NCI-H1436 (cell line): Measurements from ENCODE around the gene PLIN3.
"Not testable (repeated sequence)": the region's sequence is repeated elsewhere in the genome, so short reads cannot be mapped to it uniquely, and the experiment has no call there.

Experiments used
- DNase-seq: peaks from one replicate; lab custom pipeline; 2025; lab: John Stamatoyannopoulos, UW

PLIN3 gene

DNA sequence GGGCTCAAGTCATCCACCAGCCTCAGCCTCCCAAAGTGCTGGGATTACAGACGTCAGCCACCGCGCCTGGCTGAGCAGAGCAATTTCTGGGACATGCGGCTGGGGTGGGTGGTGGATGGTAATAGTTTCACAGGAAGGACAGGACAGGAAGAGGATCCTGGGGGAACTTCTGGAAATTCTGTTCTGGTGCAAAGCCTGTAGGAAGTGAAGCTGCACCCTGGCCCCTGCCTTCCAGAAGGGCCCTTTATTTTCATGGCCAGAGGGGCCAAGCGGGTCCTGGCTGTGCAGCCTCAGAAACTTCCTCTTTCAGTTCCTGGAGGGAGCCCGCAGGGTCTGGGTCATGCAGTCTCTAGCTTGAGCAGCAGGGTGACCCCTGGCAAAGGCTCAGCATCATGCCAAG, 60.3 kb downstream of the PLIN3 start:
- DNase-seq, result no peak

DNA sequence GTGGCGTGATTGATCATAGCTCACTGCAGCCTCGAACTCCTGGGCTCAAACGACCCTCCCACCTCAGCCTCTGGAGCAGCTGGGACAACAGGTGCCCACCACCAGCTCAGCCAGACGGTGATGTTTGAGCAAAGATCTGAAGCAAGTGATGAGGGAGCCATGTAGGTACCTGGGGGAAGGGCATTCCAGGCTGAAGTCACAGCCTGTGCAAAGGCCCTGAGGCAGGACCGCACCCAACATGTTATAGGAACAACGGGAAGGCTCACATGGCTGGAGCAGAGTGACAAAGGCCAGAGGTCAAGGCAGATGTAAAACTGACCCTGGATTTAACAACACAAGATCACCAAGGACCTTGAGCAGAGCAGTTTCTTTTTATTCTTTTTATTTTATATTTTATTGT, 61.1 kb downstream of the PLIN3 start:
- no peak for DNase-seq

DNA sequence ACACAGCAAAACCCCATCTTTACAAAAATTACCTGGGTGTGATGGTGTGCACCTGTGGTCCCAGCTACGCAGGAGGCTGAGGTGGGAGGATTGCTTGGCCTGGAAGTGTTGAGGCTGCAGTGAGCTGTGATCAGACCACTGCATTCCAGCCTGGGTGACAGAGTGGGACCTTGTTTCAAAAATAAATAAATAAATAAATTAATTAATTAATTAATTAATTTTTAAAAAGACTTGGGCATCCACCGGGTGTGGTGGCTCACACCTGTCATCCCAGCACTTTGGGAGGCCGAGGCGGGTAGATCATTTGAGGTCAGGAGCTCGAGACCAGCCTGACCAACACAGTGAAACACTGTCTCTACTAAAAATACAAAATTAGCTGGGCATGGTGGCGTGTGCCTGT, 62.3 kb downstream of the PLIN3 start:
- not testable (repeated sequence) for DNase-seq

DNA sequence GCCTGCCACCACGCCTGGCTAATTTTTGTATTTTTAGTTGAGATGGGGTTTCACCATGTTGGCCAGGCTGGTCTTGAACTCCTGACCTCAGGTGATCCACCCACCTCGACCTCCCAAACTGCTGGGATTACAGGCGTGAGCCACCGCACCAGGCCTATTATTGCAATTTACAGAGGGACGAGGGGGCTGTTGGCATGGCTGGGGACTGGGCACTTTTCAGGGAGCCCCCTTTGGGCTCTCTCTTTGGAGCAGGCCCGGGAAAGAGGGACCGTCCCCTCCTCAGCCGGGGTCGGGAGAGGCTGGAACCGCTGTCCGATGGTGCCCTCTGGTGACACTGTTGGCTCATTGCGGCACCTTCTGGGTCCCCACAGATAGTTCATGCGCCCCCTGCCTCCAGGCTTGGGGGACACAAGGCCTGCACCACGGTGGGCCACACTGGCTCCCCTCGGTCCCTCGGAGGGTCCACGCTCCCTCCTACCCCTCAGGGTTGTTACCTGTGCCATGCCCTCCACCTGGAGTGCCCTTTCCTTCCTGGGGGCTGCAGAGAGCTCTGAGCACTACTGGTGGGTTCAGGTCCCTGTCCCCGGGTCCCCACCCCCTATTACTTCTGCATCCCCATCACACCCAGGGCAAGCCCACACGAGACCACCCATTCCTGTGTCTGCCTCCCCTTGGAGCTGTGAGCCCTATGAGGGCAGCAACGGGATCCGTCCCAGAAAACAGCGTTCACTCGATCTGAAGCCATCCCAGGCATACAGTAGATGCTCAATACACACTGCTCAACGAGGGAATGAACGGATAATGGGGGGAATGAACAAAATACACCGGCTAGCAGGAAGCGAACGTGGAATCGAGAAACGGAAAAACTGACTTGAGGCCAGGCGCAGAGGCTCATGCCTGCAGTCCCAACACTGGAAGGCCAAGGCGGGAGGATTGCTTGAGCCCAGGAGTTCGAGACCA, 63.5 kb downstream of the PLIN3 start:
- peak; percentile 70 for DNase-seq

DNA sequence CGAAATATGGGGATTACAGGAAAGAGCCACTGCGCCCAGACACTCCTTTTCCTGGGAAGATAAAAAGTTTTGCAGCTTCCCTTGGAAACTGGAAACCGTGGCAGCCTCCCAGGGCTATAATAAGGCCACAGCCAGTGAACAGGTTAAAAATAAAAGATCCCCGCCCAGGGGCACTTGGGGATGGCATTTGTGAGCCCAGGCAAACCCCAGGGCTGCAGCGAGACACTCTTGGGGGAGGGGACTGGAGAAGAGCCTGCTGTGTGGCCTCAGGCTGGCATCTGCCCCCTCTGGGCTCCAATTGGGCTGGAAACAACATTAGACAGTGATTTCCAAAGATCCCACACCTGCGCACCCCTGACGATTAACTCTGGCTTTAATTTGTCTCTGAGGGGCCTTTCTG, 64.8 kb downstream of the PLIN3 start:
- no peak for DNase-seq

DNA sequence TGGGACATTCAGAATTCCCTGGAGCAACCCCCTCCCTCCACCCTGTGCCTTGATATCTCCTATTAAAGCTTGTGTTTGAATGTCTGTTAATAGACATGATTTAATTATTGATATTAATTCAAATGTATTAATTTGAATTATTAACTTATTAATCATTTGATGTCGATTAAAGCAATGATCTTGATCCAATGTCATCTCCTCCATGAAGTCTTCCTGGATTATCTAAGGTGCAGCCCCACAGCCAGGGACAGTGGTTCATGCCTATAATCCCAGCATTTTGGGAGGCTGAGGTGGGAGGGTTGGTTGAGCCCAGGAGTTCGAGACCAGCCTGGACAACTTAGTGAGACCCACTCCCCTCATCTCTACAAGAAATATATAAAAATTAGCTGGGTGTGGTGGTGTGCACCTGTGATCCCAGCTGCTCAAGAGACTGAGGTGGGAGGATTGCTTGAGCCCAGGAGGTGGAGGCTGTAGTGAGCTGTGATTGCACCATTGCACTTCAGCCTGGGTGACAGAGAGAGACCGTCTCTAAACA, 66.3 kb downstream of the PLIN3 start:
- no peak for DNase-seq

DNA sequence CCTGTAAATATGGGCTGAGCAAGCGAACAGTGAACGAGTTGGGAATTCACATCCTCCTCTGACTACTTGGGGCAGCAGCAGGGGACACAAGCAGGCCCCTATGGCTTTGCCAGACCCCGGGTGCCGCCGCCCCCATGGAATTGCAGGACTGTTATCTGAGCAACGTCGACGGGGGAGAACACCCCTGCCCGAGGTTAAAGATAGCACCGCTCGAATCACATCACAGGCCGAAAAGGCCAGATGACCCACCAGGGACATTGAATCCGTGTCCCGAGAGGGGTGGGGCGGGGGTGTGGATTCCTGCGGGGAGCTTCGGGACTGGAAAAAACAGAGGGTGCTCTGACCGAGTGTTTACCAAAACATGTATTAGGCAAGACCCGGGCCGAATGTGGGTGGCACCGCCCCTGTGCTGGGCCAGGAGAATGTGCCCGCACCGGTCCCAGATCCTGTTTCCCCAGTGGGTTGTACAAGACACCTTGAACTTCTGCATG, 66.8 kb downstream of the PLIN3 start:
- DNase-seq, result no peak

DNA sequence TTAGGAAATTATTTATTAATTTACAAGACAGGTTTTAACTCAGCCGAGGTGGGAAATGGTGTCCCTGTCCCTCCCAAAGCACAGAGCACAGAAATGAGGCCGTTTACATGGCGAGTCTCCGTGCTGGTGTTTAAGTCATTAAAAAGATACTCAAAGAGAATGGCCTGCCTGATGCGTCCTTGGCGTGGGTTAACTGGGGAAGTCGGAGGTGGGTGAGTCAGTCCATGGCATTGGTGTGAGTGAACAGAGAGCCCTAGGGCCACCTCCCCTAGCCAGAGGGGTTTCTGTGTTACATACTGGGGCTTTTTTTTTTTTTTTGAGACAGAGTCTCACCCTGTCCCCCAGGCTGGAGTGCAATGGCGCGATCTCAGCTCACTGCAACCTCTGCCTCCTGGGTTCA, 72.1 kb downstream of the PLIN3 start:
- no peak for DNase-seq

DNA sequence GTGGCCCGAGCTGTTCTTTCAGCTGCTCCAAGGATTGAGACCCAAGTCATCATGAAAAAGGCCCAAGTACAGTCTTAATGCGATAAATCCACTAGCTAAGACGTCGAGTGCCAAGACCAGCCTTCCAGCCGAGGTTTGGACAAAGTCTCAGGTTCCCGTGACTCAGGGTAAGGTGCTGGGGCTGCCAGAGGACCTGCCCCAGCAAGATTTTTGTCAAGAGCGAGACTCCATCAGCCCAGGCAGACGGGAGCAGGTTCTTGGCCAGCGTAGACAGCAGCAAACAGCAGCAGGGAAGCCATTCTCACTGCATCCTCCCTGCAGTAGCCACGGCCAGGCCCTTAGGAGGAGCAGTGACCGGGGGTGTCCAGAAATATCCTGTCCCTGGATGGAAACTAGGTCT, 72.5 kb downstream of the PLIN3 start:
- DNase-seq, result no peak

DNA sequence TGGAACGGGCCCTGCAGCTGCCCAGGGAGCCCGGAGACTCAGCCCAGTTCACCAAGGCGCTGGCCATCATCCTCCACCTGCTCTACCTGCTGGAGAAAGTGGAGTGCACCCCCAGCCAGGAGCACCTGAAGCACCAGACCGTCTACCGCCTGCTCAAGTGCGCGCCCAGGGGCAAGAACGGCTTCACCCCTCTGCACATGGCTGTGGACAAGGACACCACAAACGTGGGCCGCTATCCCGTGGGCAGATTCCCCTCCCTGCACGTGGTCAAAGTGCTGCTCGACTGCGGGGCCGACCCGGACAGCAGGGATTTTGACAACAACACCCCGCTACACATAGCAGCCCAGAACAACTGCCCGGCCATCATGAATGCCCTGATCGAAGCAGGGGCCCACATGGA, 74.2 kb downstream of the PLIN3 start:
- not testable (repeated sequence) for DNase-seq

DNA sequence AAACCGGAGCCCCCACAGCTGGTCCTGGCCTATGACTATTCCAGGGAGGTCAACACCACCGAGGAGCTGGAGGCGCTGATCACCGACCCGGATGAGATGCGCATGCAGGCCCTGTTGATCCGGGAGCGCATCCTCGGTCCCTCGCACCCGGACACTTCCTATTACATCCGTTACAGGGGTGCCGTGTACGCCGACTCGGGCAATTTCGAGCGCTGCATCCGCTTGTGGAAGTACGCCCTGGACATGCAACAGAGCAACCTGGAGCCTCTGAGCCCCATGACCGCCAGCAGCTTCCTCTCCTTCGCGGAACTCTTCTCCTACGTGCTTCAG, 74.6 kb downstream of the PLIN3 start:
- not testable (repeated sequence) for DNase-seq

DNA sequence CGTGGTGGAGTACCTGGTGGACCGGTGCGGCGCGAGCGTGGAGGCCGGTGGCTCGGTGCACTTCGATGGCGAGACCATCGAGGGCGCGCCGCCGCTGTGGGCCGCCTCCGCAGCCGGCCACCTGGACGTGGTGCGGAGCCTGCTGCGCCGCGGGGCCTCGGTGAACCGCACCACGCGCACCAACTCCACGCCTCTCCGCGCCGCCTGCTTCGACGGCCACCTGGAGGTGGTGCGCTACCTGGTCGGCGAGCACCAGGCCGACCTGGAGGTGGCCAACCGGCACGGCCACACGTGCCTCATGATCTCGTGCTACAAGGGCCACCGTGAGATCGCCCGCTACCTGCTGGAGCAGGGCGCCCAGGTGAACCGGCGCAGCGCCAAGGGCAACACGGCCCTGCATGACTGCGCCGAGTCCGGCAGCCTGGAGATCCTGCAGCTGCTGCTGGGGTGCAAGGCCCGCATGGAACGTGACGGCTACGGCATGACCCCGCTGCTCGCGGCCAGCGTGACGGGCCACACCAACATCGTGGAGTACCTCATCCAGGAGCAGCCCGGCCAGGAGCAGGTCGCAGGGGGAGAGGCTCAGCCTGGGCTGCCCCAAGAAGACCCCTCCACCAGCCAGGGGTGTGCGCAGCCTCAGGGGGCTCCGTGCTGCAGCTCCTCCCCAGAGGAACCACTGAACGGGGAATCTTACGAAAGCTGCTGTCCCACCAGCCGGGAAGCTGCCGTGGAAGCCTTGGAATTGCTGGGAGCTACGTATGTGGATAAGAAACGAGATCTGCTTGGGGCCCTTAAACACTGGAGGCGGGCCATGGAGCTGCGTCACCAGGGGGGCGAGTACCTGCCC, 75.2 kb downstream of the PLIN3 start:
- DNase-seq, result not testable (repeated sequence)

DNA sequence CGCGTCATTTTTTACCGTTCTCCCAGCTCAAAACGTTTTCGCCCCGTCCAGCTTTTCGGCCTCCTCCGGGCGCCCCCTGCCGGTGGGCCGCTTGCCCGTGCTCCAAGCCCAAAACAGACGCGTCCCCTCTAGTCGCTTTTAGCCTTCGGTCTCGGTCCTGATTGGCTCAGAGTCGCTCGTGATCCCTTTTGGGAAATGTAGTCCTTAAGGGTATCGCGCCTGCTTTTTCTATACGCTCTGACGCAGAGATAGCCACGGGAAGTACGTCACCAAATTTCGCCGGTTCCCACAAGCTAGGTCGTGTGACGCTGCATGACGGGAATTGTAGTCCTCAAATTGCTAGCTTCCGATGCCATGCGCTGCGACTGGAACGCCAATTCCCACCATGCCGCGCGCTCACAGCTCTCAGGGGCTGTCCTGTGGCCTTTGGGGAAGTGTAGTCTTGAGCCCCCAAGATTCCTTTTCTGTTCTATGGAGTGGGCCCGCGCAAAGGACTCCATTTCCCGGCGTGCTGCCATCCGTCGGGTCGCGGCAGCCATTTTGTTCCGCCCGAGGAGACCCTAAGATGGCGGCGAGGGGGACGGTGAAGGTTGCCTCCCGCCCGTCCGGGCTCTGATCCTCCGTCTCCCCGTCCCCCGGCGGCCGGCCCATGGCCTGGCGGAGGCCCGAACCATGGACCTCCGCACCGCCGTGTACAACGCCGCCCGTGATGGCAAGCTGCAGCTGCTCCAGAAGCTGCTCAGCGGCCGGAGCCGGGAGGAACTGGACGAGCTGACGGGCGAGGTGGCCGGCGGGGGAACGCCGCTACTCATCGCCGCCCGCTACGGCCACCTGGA, 76.1 kb downstream of the PLIN3 start, which contains the start of gene FEM1A:
Gene FEM1A, plus strand, starts transcription at position 552 of the 836 bp plus-strand sequence. Its CDS starts 121 bp downstream, at position 673.
- peak; percentile 100 for DNase-seq
